UCSD-AML1 (cell line): ENCODE data around the gene IL17RD.
A peak's percentile ranks its signal among the peaks of the same experiment; 100 is the strongest.

Source experiments
- DNase-seq: peaks from one replicate; lab custom pipeline; 2025; ENCODE audit not compliant: unreplicated experiment; lab: John Stamatoyannopoulos, UW

IL17RD gene

DNA sequence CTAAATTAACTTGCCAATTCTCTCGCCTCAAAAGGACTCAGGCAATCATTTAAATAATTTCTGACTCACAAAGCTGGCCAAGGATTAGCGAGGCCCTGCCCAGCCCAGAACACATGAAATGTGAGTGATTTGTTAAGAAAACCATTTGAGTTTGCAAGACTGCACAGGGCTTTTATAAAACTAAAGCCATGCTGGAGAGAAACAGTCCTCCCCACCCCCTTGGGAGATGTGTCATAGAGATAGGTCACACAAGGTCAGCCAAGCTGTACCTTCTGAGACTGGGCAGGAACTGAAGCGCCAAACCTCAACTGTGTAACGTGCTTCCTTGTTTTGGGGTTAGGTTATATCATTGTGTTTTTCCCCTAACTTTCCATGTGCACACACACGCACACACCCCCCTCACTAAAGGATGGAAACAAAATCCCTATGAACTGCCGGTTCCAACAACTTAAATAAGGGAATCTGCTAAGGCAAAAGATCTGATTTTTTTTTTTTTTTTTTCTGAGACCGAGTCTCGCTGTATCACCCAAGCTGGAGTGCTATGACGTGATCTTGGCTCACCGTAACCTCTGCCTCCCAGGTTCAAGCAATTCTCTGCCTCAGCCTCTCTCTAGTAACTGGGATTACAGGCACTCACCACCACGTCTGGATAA lies 96.6 kb downstream of the IL17RD start:
- no peak for DNase-seq

DNA sequence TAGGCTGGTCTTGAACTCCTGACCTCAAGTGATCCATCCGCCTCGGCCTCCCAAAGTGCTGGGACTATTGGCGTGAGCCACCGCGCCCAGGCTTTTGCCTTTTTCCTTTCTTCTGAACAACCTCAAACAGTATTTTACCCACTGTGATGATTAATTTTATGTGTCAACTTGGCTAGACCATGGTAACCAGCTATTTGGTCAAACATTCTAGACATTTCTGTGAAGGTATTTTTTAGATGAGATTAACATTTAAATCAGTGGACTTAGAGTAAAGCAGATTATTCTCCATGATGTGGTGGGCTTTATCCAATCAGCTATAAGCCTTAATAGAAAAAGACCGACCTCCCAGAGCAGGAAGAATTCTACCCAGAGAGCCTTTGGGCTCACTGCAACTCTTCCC lies 98.7 kb downstream of the IL17RD start:
- DNase-seq = no peak

DNA sequence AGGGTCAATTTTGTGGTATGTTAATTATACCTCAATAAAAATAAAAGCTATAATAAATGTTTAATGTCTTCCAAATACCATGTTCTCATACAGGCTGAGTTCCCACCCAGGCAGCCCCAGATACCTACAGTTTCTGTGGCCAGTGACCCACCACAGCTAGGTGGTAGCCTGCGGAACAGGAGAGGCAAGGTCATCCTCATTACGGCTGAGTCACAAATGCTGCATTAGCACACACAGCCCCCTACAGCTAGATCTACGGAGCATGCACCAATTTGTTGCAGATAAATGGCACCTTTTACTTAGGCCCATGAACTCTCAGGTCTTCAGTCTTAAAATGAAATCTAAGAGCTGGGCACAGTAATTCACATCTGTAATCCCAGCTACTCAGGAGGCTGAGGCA lies 99.6 kb downstream of the IL17RD start:
- no peak for DNase-seq

DNA sequence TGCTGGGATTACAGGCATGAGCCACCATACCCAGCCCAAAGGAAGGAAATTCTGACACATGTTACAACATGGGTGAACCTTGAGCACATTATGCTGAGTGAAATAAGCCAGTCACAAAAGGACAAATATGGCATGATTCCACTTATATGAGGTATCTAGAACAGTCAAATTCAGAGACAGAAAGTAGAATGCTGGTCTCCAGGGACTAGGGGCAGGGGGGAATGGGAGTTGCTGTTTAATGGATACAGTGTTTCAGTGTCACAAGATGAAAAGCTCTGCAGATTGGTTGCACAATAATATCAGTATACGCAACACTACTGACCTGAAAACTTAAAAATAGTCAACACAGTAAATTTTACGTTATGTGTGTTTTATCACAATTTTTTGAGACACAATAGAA lies 100.6 kb downstream of the IL17RD start:
- DNase-seq = no peak

DNA sequence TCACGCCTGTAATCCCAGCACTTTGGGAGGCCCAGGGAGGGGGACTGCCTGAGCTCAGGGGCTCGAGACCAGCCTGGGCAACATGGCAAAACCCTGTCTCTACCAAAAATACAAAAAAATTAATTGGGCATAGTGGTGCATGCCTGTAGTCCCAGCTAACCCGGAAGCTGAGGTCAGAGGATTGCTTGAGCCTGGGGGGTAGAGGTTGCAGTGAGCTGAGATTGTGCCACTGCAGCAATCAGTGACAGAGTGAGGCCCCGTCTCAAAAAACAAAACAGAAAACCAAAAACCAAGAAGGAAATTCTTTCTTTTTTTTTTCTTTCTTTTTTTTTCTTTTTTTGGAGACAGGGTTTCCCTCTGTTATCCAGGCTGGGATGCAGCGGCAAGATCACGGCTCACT lies 101.2 kb downstream of the IL17RD start:
- DNase-seq = no peak

DNA sequence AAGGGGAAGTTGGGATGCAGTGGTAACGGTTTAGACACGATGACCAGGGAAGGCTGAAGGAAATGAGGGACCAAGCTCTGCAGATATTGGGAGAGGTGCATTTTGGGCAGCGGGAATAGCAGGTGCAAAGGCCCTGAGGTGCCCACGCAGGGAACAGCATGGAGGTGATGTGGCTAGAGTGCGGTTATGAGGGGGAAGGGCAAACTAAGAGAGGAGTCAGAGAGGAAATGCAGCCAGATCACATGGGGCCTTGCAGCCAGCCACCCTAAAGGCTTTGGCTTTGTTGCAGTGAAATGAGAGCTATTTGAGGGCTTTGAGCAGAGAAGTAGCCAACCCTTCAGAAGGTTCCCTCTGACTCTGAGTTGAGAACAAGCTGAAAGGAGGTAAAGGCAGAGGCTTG lies 102.1 kb downstream of the IL17RD start:
- no peak for DNase-seq

GRCh38 chr3:57062101-57062631 lies 103.0 kb downstream of the IL17RD start:
- DNase-seq = peak; percentile 20

GRCh38 chr3:57061556-57061955 lies 103.6 kb downstream of the IL17RD start:
- no peak for DNase-seq

DNA sequence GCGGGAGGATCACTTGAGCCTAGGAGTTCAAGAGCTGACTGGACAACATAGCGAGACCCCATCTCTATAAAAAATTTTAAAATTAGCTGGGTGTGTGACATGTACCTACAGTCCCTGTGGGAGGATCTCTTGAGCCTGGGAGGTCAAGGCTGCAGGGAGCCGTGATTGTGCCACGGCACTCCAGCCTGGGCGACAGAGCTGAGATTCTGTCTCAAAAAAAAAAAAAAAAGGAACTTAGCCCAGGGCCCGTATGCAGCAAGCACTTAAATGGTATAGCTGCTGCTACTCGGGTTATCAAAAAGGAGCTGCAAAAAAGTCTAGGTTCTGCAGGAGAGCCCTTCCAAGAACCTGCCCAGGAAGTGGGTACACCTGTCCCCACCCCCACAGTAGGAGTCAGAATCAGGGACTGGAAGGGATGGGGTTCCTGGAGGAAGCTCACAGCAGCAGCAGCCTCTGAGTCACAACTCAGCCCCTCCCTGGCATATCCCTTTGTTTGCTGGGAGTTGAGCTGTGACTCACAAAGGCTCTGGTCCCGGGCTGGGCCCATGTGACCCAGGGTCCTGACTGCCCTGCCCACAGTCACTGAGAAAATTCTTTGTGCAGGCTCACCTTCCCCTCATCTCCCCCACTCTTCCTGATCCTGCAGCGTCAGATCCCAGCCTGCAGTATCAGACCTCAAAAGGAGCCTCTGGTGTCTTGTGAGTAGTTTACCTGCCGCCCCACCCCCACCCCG lies 104.9 kb downstream of the IL17RD start, which contains the start of gene SPATA12:
Gene SPATA12 (plus strand): TSS at position 576 of the 733 bp plus-strand sequence. CDS start 13,031 bp downstream, outside the sequence.
- DNase-seq = peak; percentile 38

DNA sequence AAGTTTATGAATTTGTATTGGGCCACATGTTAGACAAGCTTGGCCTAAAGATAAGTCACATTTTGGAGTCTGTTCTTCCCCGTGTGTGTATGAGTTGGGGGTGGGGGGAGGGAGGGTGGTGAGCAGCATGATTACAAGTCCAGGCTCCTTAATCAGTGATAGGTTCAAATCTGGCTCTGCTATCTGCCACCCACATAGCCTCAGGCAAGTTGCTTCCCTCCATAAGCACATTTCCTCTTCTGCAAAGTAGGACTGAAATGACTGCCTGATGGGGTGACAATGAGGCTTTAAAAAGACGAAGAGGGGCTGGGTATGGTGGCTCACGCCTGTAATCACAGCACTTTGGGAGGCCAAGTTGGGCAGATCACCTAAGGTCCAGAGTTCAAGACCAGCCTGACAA lies 105.7 kb downstream of the IL17RD start:
- DNase-seq = no peak

DNA sequence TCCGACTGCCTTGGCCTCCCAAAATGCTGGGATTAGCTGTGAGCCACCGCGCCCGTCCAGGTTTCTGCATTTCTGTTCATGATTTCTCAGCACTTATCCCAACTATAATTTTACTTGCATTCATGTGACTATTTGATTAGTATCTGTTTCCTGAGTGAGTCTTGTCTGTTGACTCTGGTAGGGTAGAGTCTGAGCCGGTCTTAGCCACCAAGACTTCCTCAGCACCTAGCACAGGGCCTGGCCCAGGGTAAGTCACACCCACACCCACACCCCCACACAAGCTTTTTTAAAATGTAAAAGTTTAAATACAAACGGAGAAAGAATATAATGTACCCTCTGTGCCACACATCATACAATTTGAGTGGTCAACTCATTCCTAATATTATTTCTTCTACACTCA lies 107.8 kb downstream of the IL17RD start:
- DNase-seq = no peak

- no peak for DNase-seq
Measured at GRCh38 chr3:57053122-57053521, 112.0 kb downstream of the IL17RD start.

GRCh38 chr3:57052662-57053061 lies 112.5 kb downstream of the IL17RD start:
- DNase-seq = no peak

GRCh38 chr3:57048728-57049127 lies 116.4 kb downstream of the IL17RD start:
- DNase-seq = no peak

GRCh38 chr3:57048052-57048671 lies 117.0 kb downstream of the IL17RD start:
- no peak for DNase-seq

DNA sequence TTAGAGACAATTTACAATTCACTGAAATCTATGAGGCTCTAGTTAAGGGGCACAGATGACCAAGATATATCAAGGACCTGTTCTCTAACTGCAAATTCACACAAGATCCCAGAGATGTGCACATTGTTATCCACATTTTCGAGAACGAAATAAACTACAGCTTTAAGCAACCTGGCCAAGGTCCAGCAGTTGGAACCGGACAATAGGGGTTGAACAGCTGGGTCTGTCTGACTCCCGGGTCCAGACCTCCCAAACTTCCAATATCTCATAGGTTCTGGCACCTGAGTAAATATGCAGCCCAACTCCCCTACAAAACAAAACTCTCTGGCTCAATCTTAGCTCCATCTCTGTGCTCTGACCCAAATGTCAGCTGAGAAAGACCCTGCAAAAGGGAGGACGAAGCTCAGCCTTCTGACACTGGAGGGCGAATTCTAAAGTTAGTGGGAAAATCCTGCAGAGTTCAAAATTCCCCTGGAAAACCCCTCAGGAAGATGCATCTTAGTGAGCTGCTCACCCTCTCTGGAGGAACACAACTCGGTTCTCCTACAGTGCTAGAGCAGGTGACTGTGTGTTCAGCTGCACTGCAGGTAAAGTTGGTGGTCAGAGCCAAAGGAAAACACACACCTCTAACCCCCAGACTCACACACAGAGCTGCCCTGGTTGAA lies 118.9 kb downstream of the IL17RD start:
- DNase-seq = no peak

DNA sequence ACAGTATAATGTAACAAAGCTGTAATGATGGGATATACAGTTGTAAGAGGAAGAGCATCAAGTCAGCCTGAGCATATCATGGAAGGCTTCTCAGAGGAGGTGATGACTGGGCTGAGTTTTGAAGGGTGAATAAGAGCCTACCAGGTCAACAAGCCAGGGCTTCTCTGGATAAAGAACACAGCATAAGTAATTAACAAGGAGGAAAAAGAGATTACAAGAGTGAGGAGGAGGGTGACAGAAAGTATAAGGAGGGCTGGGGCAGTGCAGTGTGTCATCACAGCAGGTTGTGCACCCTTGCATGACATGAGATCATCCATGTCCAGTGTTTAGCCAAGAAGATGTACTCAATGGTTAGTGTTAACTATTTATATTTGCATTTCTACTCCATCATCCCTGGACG lies 121.6 kb downstream of the IL17RD start:
- no peak for DNase-seq

DNA sequence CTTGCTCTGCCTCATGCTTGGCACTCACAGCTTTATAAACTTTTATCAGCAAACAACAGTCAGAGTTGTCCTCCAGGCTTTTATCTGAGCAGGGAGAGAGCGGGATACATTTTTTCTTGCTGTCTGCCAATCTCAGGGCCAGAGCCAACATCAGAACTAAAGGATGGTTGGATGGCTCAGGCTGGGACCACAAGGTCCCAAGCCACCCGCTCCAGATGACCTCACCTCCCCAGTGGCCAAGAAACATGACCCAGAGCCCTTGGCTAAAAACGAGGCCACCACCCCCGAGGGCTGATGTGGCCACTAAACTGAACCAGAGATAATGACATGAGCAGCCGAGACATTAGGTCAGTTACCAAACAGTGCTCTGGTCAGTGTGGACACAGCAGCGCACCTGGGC lies 123.5 kb downstream of the IL17RD start:
- DNase-seq = no peak
